Endothelial cell of umbilical vein (primary cell): ENCODE measurements around the gene OSBPL9. TPM values are rescaled to one million over a fixed set of nuclear protein-coding genes. Genes with fewer than 3 reads are reported as not detected.

Source experiments
- BruUV-seq: library from RNA; stranded (reverse); fragments of 400-500 nt; replicated peaks from 2 replicates; lab custom pipeline; 2021; lab: Mats Ljungman, UMichigan
- CTCF ChIA-PET: fragments of 300-600, 350-600 bp; sonication (Branson Sonifier 250); formaldehyde crosslinking; loops from one replicate; lab custom pipeline; 2021; ENCODE audit warnings: antibody characterized with exemption, inconsistent platforms; lab: Charles Lee
- POLR2A ChIA-PET: fragments of 300-600, 350-600 bp; sonication (Branson Sonifier 250); formaldehyde crosslinking; loops from one replicate; lab custom pipeline; 2021; ENCODE audit warnings: antibody characterized with exemption, inconsistent platforms; lab: Charles Lee
- DNase-seq: peaks from one replicate; pipeline ENCODE4 v3.0.0-alpha.2; 2011; ENCODE audit warnings: low read depth, low spot score
- FAIRE-seq: peaks from 2 replicates; lab custom pipeline; 2011; peaks lifted over from hg19 to GRCh38; lab: Jason Lieb, UNC
- H2AFZ ChIP-seq: 2 replicates; pipeline ENCODE4 v1.6.0; 2012; ENCODE audit warnings: low read depth, low read length, control low read depth, inconsistent platforms
- H3K27ac ChIP-seq: 2 replicates; pipeline ENCODE4 v1.5.1; 2011; ENCODE audit warnings: low read depth, mild to moderate bottlenecking, control low read depth, low read length, moderate library complexity; ENCODE audit not compliant: insufficient read depth
- H3K27me3 ChIP-seq, 2 experiments: 2 replicates each; pipeline versions ENCODE4 v1.6.0 to v1.6.1; 2011; ENCODE audit warnings: low read length in 2 of 2, mixed read lengths in 1 of 2; ENCODE audit not compliant: control insufficient read depth in 2 of 2, insufficient read depth in 2 of 2
- H3K36me3 ChIP-seq, 2 experiments: 2 replicates in 1 of 2; 3 replicates in 1 of 2; pipeline ENCODE4 v1.5.1; 2011; ENCODE audit warnings: low read length in 2 of 2, mild to moderate bottlenecking in 1 of 2, moderate library complexity in 1 of 2; ENCODE audit not compliant: control insufficient read depth in 2 of 2, insufficient read depth in 2 of 2; ENCODE audit errors: extremely low read depth in 1 of 2
- H3K4me1 ChIP-seq: 3 replicates; pipeline ENCODE4 v1.5.1; 2011; ENCODE audit warnings: mild to moderate bottlenecking, low read length; ENCODE audit not compliant: control insufficient read depth, insufficient read depth; ENCODE audit errors: extremely low read depth
- H3K4me2 ChIP-seq: 2 replicates; pipeline ENCODE4 v1.6.1; 2011; ENCODE audit warnings: low read length, control low read depth, mixed read lengths; ENCODE audit not compliant: insufficient read depth
- H3K4me3 ChIP-seq, 3 experiments: fragments of 200-600 bp in 1 of 3; sonication (generic), shearing (Covaris generic) in 1 of 3; replicated peaks in 1 of 3; 2 replicates each; pipeline ENCODE4 v1.5.1; 2011 to 2016; ENCODE audit warnings: control low read depth in 3 of 3, low read length in 3 of 3, mild to moderate bottlenecking in 2 of 3, inconsistent platforms in 1 of 3, low read depth in 1 of 3, moderate library complexity in 1 of 3; ENCODE audit not compliant: insufficient read depth in 1 of 3
- H3K79me2 ChIP-seq: 2 replicates; pipeline ENCODE4 v1.6.0; 2012; ENCODE audit warnings: low read length, inconsistent platforms; ENCODE audit not compliant: control insufficient read depth, insufficient read depth
- H3K9ac ChIP-seq: replicated peaks from 2 replicates; pipeline ENCODE3; 2011; ENCODE audit warnings: low read length, control low read depth; ENCODE audit not compliant: insufficient read depth; ENCODE audit errors: extremely low read depth
- H3K9me1 ChIP-seq: replicated peaks from 3 replicates; pipeline ENCODE4 v1.6.0; 2011; ENCODE audit warnings: mild to moderate bottlenecking, low read length; ENCODE audit not compliant: control insufficient read depth, insufficient read depth; ENCODE audit errors: extremely low read depth
- H3K9me3 ChIP-seq: replicated peaks from 2 replicates; pipeline ENCODE4 v1.5.1; 2012; ENCODE audit warnings: low read length, inconsistent platforms; ENCODE audit not compliant: control insufficient read depth, insufficient read depth
- H4K20me1 ChIP-seq: replicated peaks from 2 replicates; pipeline ENCODE3; 2011; ENCODE audit warnings: mild to moderate bottlenecking, low read length; ENCODE audit not compliant: control insufficient read depth, insufficient read depth; ENCODE audit errors: extremely low read depth
- CTCF ChIP-seq, 2 donors: IDR thresholded peaks; 1 replicate in 1 of 2; 2 replicates in 1 of 2; pipeline ENCODE4 v1.5.1; 2011; ENCODE audit warnings: low read length in 2 of 2, mild to moderate bottlenecking in 2 of 2, moderate library complexity in 2 of 2, control low read depth in 1 of 2, inconsistent platforms in 1 of 2, low read depth in 1 of 2; ENCODE audit not compliant: insufficient read depth in 1 of 2; ENCODE audit errors: extremely low read depth in 1 of 2
- EZH2 ChIP-seq: IDR thresholded peaks from 2 replicates; pipeline ENCODE4 v1.6.1; 2012; ENCODE audit warnings: borderline replicate concordance, low read depth, mild to moderate bottlenecking, moderate library complexity, low read length, inconsistent platforms; ENCODE audit not compliant: severe bottlenecking
- FOS ChIP-seq: IDR thresholded peaks from 2 replicates; pipeline ENCODE4 v1.6.1; 2011; ENCODE audit warnings: mild to moderate bottlenecking, low read length, moderate library complexity, borderline replicate concordance; ENCODE audit not compliant: insufficient read depth
- GATA2 ChIP-seq: IDR thresholded peaks from 2 replicates; pipeline ENCODE4 v1.7.0; 2011; ENCODE audit warnings: low read depth, mild to moderate bottlenecking, moderate library complexity, mixed read lengths, low read length; ENCODE audit not compliant: insufficient read length, insufficient read depth
- JUN ChIP-seq: IDR thresholded peaks from 2 replicates; pipeline ENCODE4 v1.6.1; 2011; ENCODE audit warnings: borderline replicate concordance, low read depth; ENCODE audit not compliant: insufficient read length, insufficient read depth
- MAX ChIP-seq: IDR thresholded peaks from 2 replicates; pipeline ENCODE4 v1.6.1; 2011; ENCODE audit not compliant: insufficient read depth, insufficient read length
- MYC ChIP-seq: IDR thresholded peaks from one replicate; pipeline ENCODE4 v1.6.1; 2011; ENCODE audit warnings: mild to moderate bottlenecking, low read depth, low read length
- POLR2A ChIP-seq: IDR thresholded peaks from 2 replicates; pipeline ENCODE4 v1.6.1; 2012; ENCODE audit warnings: low read depth, mild to moderate bottlenecking, control low read depth, low read length
- POLR2AphosphoS5 ChIP-seq: IDR thresholded peaks from 2 replicates; pipeline ENCODE4 v1.6.1; 2012; ENCODE audit warnings: low read depth, mild to moderate bottlenecking, control low read depth, low read length, moderate library complexity; ENCODE audit not compliant: insufficient read depth
- dilution Hi-C: fragments of 300-500 bp; cut with MboI; formaldehyde crosslinking; loops from one replicate; pipeline ENCODE4 v1.15.0; 2019; ENCODE audit warnings: low sequenced_read_pairs; ENCODE audit not compliant: extremely low pct_ligation_motif_present
- intact Hi-C: fragments of 100-400 bp; cut with micrococcal nuclease; formaldehyde crosslinking; loops from one replicate; pipeline ENCODE4 v1.10.0; 2022
- polyA plus RNA-seq, 4 experiments: library from polyadenylated mRNA; depleted of rRNA in 3 of 4; stranded (reverse) in 3 of 4; unstranded in 1 of 4; fragments of >200 nt; gene quantifications; 2 replicates each; pipeline versions ENCODE4 v1.2.1 to v1.2.3, GENCODE V29; 2011 to 2012; ENCODE audit warnings: missing spikeins in 1 of 4
- total RNA-seq: library from RNA; stranded (reverse); gene quantifications from 2 replicates; pipeline ENCODE4 v1.2.3, GENCODE V29; 2021

The OSBPL9 gene
- total and polyA plus RNA-seq, 2 donors (not counting 3 experiments of a cell fraction or from before 2014, with no cell fraction given): 46.2 to 80.3 TPM

GRCh38 chr1:51754666-51755065, 137.8 kb downstream of the OSBPL9 start:
- H2AFZ ChIP-seq: no peak overlapping the region
- no peak for DNase-seq
- no peak for TF ChIP-seq POLR2AphosphoS5
- no peak for TF ChIP-seq JUN
- no peak for TF ChIP-seq CTCF (IDR thresholded peaks at IDR 0.05; ENCODE audit: extremely low read depth in 1 of 2, insufficient read depth in 1 of 2, low read depth in 1 of 2, low read length in 2 of 2)
- no peak for TF ChIP-seq EZH2
- no peak for TF ChIP-seq POLR2A
- TF ChIP-seq FOS: no peak
- TF ChIP-seq GATA2: no peak
- TF ChIP-seq MYC: no peak
- TF ChIP-seq MAX: no peak
- no peak overlapping the region for H3K4me2 ChIP-seq
- no peaks in the 10 kb centered on the region for H3K9me1 ChIP-seq
- H3K79me2 ChIP-seq: no peaks in the 10 kb centered on the region
- peaks cover 18% of the 10 kb centered on the region for H3K4me1 ChIP-seq
- H3K9me3 ChIP-seq: no peaks in the 10 kb centered on the region
- no peaks in the 10 kb centered on the region for H3K27me3 ChIP-seq
- POLR2A ChIA-PET: no interaction called here
- no peak overlapping the region for H3K27ac ChIP-seq
- H3K9ac ChIP-seq: no peak overlapping the region
- CTCF ChIA-PET: no interaction called here
- FAIRE-seq: no peak
- dilution Hi-C loops (no loop called here), intact Hi-C loops (no loop called here)
- H4K20me1 ChIP-seq: no peaks in the 10 kb centered on the region
- peaks cover 3 to 6% of the 10 kb centered on the region in 2 experiments for H3K36me3 ChIP-seq
- no peak overlapping the region for H3K4me3 ChIP-seq
- BruUV-seq: no TSS peak
